ENCODE data around the gene LEKR1. TPM values are rescaled to one million over a fixed set of nuclear protein-coding genes. Genes with fewer than 3 reads are reported as not detected.

Gene LEKR1
- total RNA-seq, 1 donor from 2014 or later = 0.27 TPM

- Histone ChIP-seq H2AFZ (ENCODE audit: low read depth, low read length) (no peak overlapping the region), H3K36me3 (ENCODE audit: insufficient read depth, low read length) (no peaks in the 10 kb centered on the region), H3K4me2 (ENCODE audit: low read length) (no peak overlapping the region), H3K4me1 (ENCODE audit: insufficient read depth, low read length) (peaks cover 27% of the 10 kb centered on the region), H3K79me2 (ENCODE audit: insufficient read depth, low read length) (no peaks in the 10 kb centered on the region), H4K20me1 (ENCODE audit: insufficient read depth, low read length) (no peaks in the 10 kb centered on the region), H3K27ac (ENCODE audit: low read depth, low read length) (no peak overlapping the region), H3K9ac (ENCODE audit: low read length) (no peak overlapping the region), H3K27me3 (ENCODE audit: insufficient read depth, low read length) (no peaks in the 10 kb centered on the region), H3K4me3 (ENCODE audit: insufficient read depth, low read depth, low read length) (no peak overlapping the region), H3K9me3 (ENCODE audit: insufficient read depth, low read depth, low read length) (no peaks in the 10 kb centered on the region)
- no peak overlapping the region for H3K27ac Mint-ChIP-seq (ENCODE audit: unreplicated experiment)
- FAIRE-seq = peak; percentile 37
- no peaks in the 10 kb centered on the region for H3K9me3 Mint-ChIP-seq (ENCODE audit: unreplicated experiment)
- H3K4me1 Mint-ChIP-seq (ENCODE audit: low read depth, unreplicated experiment) = peaks cover 48% of the 10 kb centered on the region
- no peak overlapping the region for H3K4me3 Mint-ChIP-seq (ENCODE audit: unreplicated experiment)
- no peaks in the 10 kb centered on the region for H3K27me3 Mint-ChIP-seq (ENCODE audit: low read depth, unreplicated experiment)
- DNase-seq (ENCODE audit: low read depth) = peak; percentile 65
- H3K36me3 Mint-ChIP-seq (ENCODE audit: low read depth, unreplicated experiment) = no peaks in the 10 kb centered on the region
- TF ChIP-seq CTCF (IDR thresholded peaks at IDR 0.05; ENCODE audit: insufficient read depth, low read depth, low read length) (no peak), EZH2 (IDR thresholded peaks at IDR 0.05; ENCODE audit: insufficient read depth, low read length) (no peak)
Observed at GRCh38 chr3:156790156-156790555, 36.0 kb upstream of the LEKR1 start.

- Histone ChIP-seq H3K36me3 (ENCODE audit: insufficient read depth, low read length) (no peaks in the 10 kb centered on the region), H3K9me3 (ENCODE audit: insufficient read depth, low read depth, low read length) (no peaks in the 10 kb centered on the region), H3K79me2 (ENCODE audit: insufficient read depth, low read length) (no peaks in the 10 kb centered on the region), H3K4me2 (ENCODE audit: low read length) (no peak overlapping the region), H3K4me3 (ENCODE audit: insufficient read depth, low read depth, low read length) (no peak overlapping the region), H3K27me3 (ENCODE audit: insufficient read depth, low read length) (no peaks in the 10 kb centered on the region), H3K27ac (ENCODE audit: low read depth, low read length) (no peak overlapping the region), H2AFZ (ENCODE audit: low read depth, low read length) (no peak overlapping the region), H3K9ac (ENCODE audit: low read length) (no peak overlapping the region), H4K20me1 (ENCODE audit: insufficient read depth, low read length) (no peaks in the 10 kb centered on the region), H3K4me1 (ENCODE audit: insufficient read depth, low read length) (peaks cover 31% of the 10 kb centered on the region)
- FAIRE-seq (no peak), DNase-seq (ENCODE audit: low read depth) (no peak)
- Mint-ChIP-seq H3K36me3 (ENCODE audit: low read depth, unreplicated experiment) (no peaks in the 10 kb centered on the region), H3K4me1 (ENCODE audit: low read depth, unreplicated experiment) (peaks cover 44% of the 10 kb centered on the region), H3K9me3 (ENCODE audit: unreplicated experiment) (peaks cover 1% of the 10 kb centered on the region), H3K4me3 (ENCODE audit: unreplicated experiment) (no peak overlapping the region), H3K27me3 (ENCODE audit: low read depth, unreplicated experiment) (no peaks in the 10 kb centered on the region), H3K27ac (ENCODE audit: unreplicated experiment) (peak overlapping the region; percentile 27)
- TF ChIP-seq CTCF (IDR thresholded peaks at IDR 0.05; ENCODE audit: insufficient read depth, low read depth, low read length) = no peak
Observed at GRCh38 chr3:156792114-156792513, 34.0 kb upstream of the LEKR1 start.

- no peak overlapping the region for H3K4me3 ChIP-seq (ENCODE audit: insufficient read depth, low read depth, low read length)
- TF ChIP-seq CTCF (IDR thresholded peaks at IDR 0.05; ENCODE audit: insufficient read depth, low read depth, low read length) = no peak
- no peak for TF ChIP-seq EZH2 (IDR thresholded peaks at IDR 0.05; ENCODE audit: insufficient read depth, low read length)
- no peaks in the 10 kb centered on the region for H3K27me3 ChIP-seq (ENCODE audit: insufficient read depth, low read length)
- H4K20me1 ChIP-seq (ENCODE audit: insufficient read depth, low read length) = no peaks in the 10 kb centered on the region
- no peaks in the 10 kb centered on the region for H3K79me2 ChIP-seq (ENCODE audit: insufficient read depth, low read length)
- Mint-ChIP-seq H3K27ac (ENCODE audit: unreplicated experiment) (peak overlapping the region; percentile 58), H3K4me3 (ENCODE audit: unreplicated experiment) (no peak overlapping the region), H3K36me3 (ENCODE audit: low read depth, unreplicated experiment) (no peaks in the 10 kb centered on the region), H3K4me1 (ENCODE audit: low read depth, unreplicated experiment) (peaks cover 41% of the 10 kb centered on the region), H3K9me3 (ENCODE audit: unreplicated experiment) (peaks cover 1% of the 10 kb centered on the region), H3K27me3 (ENCODE audit: low read depth, unreplicated experiment) (no peaks in the 10 kb centered on the region)
- H3K9ac ChIP-seq (ENCODE audit: low read length) = no peak overlapping the region
- H3K36me3 ChIP-seq (ENCODE audit: insufficient read depth, low read length) = no peaks in the 10 kb centered on the region
- H2AFZ ChIP-seq (ENCODE audit: low read depth, low read length) = no peak overlapping the region
- H3K9me3 ChIP-seq (ENCODE audit: insufficient read depth, low read depth, low read length) = no peaks in the 10 kb centered on the region
- DNase-seq (ENCODE audit: low read depth) (no peak), FAIRE-seq (no peak)
- peak overlapping the region; percentile 6 for H3K27ac ChIP-seq (ENCODE audit: low read depth, low read length)
- H3K4me2 ChIP-seq (ENCODE audit: low read length) = no peak overlapping the region
- peaks cover 30% of the 10 kb centered on the region for H3K4me1 ChIP-seq (ENCODE audit: insufficient read depth, low read length)
Observed at GRCh38 chr3:156792536-156792935, 33.6 kb upstream of the LEKR1 start.
